ENCODE results near the gene MAP3K20.

MAP3K20 gene

GRCh38 chr2:173076581-173077345 is 1.1 kb downstream of the MAP3K20 start:
- no peaks in the 10 kb centered on the region for H3K36me3 ChIP-seq (ENCODE audit: insufficient read depth, low read depth, low read length)
- H3K4me3 ChIP-seq (ENCODE audit: low read length), result peak overlapping the region; percentile 91
- peaks cover 19% of the 10 kb centered on the region for H3K27me3 ChIP-seq (ENCODE audit: insufficient read depth, low read length)
- H3K27ac ChIP-seq (ENCODE audit: low read length), result no peak overlapping the region
- H3K9me3 ChIP-seq (ENCODE audit: insufficient read depth, low read depth, low read length), result no peaks in the 10 kb centered on the region
- H3K9ac ChIP-seq (ENCODE audit: low read depth, low read length), result peak overlapping the region; percentile 79
- H3K4me1 ChIP-seq (ENCODE audit: insufficient read depth, low read length), result peaks cover 4% of the 10 kb centered on the region; the same call in 1 of the 2 replicates

- Histone ChIP-seq H3K9ac (ENCODE audit: low read depth, low read length) (no peak overlapping the region), H3K9me3 (ENCODE audit: insufficient read depth, low read depth, low read length) (no peaks in the 10 kb centered on the region), H3K4me1 (ENCODE audit: insufficient read depth, low read length) (peaks cover 4% of the 10 kb centered on the region; the same call in 1 of the 2 replicates), H3K27me3 (ENCODE audit: insufficient read depth, low read length) (peaks cover 19% of the 10 kb centered on the region), H3K4me3 (ENCODE audit: low read length) (no peak overlapping the region), H3K36me3 (ENCODE audit: insufficient read depth, low read depth, low read length) (no peaks in the 10 kb centered on the region), H3K27ac (ENCODE audit: low read length) (no peak overlapping the region)
Measured at GRCh38 chr2:173077506-173078177, 2.0 kb downstream of the MAP3K20 start.

GRCh38 chr2:173079141-173079540 is 3.5 kb downstream of the MAP3K20 start:
- no peak overlapping the region for H3K9ac ChIP-seq (ENCODE audit: low read depth, low read length)
- H3K27ac ChIP-seq (ENCODE audit: low read length), result no peak overlapping the region
- H3K4me3 ChIP-seq (ENCODE audit: low read length), result no peak overlapping the region
- no peaks in the 10 kb centered on the region for H3K36me3 ChIP-seq (ENCODE audit: insufficient read depth, low read depth, low read length)
- H3K4me1 ChIP-seq (ENCODE audit: insufficient read depth, low read length), result peaks cover 4% of the 10 kb centered on the region; the same call in 1 of the 2 replicates
- H3K27me3 ChIP-seq (ENCODE audit: insufficient read depth, low read length), result peaks cover 19% of the 10 kb centered on the region
- H3K9me3 ChIP-seq (ENCODE audit: insufficient read depth, low read depth, low read length), result no peaks in the 10 kb centered on the region

GRCh38 chr2:173079973-173080860 is 4.6 kb downstream of the MAP3K20 start:
- no peaks in the 10 kb centered on the region for H3K36me3 ChIP-seq (ENCODE audit: insufficient read depth, low read depth, low read length)
- H3K4me3 ChIP-seq (ENCODE audit: low read length), result no peak overlapping the region
- no peaks in the 10 kb centered on the region for H3K9me3 ChIP-seq (ENCODE audit: insufficient read depth, low read depth, low read length)
- peaks cover 9% of the 10 kb centered on the region; the same call in 1 of the 2 replicates for H3K27me3 ChIP-seq (ENCODE audit: insufficient read depth, low read length)
- no peak overlapping the region for H3K27ac ChIP-seq (ENCODE audit: low read length)
- H3K9ac ChIP-seq (ENCODE audit: low read depth, low read length), result no peak overlapping the region
- H3K4me1 ChIP-seq (ENCODE audit: insufficient read depth, low read length), result peaks cover 4% of the 10 kb centered on the region; the same call in 1 of the 2 replicates

- no peak overlapping the region for H3K4me3 ChIP-seq (ENCODE audit: low read length)
- no peak overlapping the region for H3K9ac ChIP-seq (ENCODE audit: low read depth, low read length)
- H3K9me3 ChIP-seq (ENCODE audit: insufficient read depth, low read depth, low read length), result no peaks in the 10 kb centered on the region
- no peaks in the 10 kb centered on the region for H3K27me3 ChIP-seq (ENCODE audit: insufficient read depth, low read length)
- peaks cover 3% of the 10 kb centered on the region; the same call in 1 of the 2 replicates for H3K4me1 ChIP-seq (ENCODE audit: insufficient read depth, low read length)
- H3K27ac ChIP-seq (ENCODE audit: low read length), result no peak overlapping the region
- no peaks in the 10 kb centered on the region for H3K36me3 ChIP-seq (ENCODE audit: insufficient read depth, low read depth, low read length)
Measured at GRCh38 chr2:173086518-173087213, 11.0 kb downstream of the MAP3K20 start.

- no peaks in the 10 kb centered on the region for H3K27me3 ChIP-seq (ENCODE audit: insufficient read depth, low read length)
- no peak overlapping the region for H3K27ac ChIP-seq (ENCODE audit: low read length)
- H3K9me3 ChIP-seq (ENCODE audit: insufficient read depth, low read depth, low read length), result no peaks in the 10 kb centered on the region
- no peak overlapping the region for H3K9ac ChIP-seq (ENCODE audit: low read depth, low read length)
- no peak overlapping the region for H3K4me3 ChIP-seq (ENCODE audit: low read length)
- H3K36me3 ChIP-seq (ENCODE audit: insufficient read depth, low read depth, low read length), result no peaks in the 10 kb centered on the region
- peaks cover 3% of the 10 kb centered on the region; the same call in 1 of the 2 replicates for H3K4me1 ChIP-seq (ENCODE audit: insufficient read depth, low read length)
Measured at GRCh38 chr2:173087214-173087581, 11.6 kb downstream of the MAP3K20 start.

- Histone ChIP-seq H3K36me3 (ENCODE audit: insufficient read depth, low read depth, low read length) (peaks cover under 1% of the 10 kb centered on the region; the same call in 1 of the 2 replicates), H3K27ac (ENCODE audit: low read length) (no peak overlapping the region), H3K4me1 (ENCODE audit: insufficient read depth, low read length) (peaks cover 3% of the 10 kb centered on the region; the same call in 1 of the 2 replicates), H3K9me3 (ENCODE audit: insufficient read depth, low read depth, low read length) (no peaks in the 10 kb centered on the region), H3K4me3 (ENCODE audit: low read length) (no peak overlapping the region), H3K9ac (ENCODE audit: low read depth, low read length) (no peak overlapping the region), H3K27me3 (ENCODE audit: insufficient read depth, low read length) (no peaks in the 10 kb centered on the region)
Measured at GRCh38 chr2:173087793-173088496, 12.3 kb downstream of the MAP3K20 start.

GRCh38 chr2:173090276-173090877 is 14.7 kb downstream of the MAP3K20 start:
- Histone ChIP-seq H3K27me3 (ENCODE audit: insufficient read depth, low read length) (no peaks in the 10 kb centered on the region), H3K4me3 (ENCODE audit: low read length) (no peak overlapping the region), H3K4me1 (ENCODE audit: insufficient read depth, low read length) (peaks cover 3% of the 10 kb centered on the region; the same call in 1 of the 2 replicates), H3K27ac (ENCODE audit: low read length) (no peak overlapping the region), H3K9ac (ENCODE audit: low read depth, low read length) (no peak overlapping the region), H3K36me3 (ENCODE audit: insufficient read depth, low read depth, low read length) (peaks cover 4% of the 10 kb centered on the region; the same call in 1 of the 2 replicates), H3K9me3 (ENCODE audit: insufficient read depth, low read depth, low read length) (no peaks in the 10 kb centered on the region)

- peaks cover 3% of the 10 kb centered on the region; the same call in 1 of the 2 replicates for H3K4me1 ChIP-seq (ENCODE audit: insufficient read depth, low read length)
- no peak overlapping the region for H3K9ac ChIP-seq (ENCODE audit: low read depth, low read length)
- H3K36me3 ChIP-seq (ENCODE audit: insufficient read depth, low read depth, low read length), result peaks cover 4% of the 10 kb centered on the region; the same call in 1 of the 2 replicates
- H3K27me3 ChIP-seq (ENCODE audit: insufficient read depth, low read length), result no peaks in the 10 kb centered on the region
- no peak overlapping the region for H3K27ac ChIP-seq (ENCODE audit: low read length)
- H3K4me3 ChIP-seq (ENCODE audit: low read length), result no peak overlapping the region
- H3K9me3 ChIP-seq (ENCODE audit: insufficient read depth, low read depth, low read length), result no peaks in the 10 kb centered on the region
Measured at GRCh38 chr2:173090973-173091660, 15.5 kb downstream of the MAP3K20 start.

- Histone ChIP-seq H3K4me1 (ENCODE audit: insufficient read depth, low read length) (peaks cover 3% of the 10 kb centered on the region; the same call in 1 of the 2 replicates), H3K36me3 (ENCODE audit: insufficient read depth, low read depth, low read length) (peaks cover 4% of the 10 kb centered on the region; the same call in 1 of the 2 replicates), H3K9ac (ENCODE audit: low read depth, low read length) (no peak overlapping the region), H3K9me3 (ENCODE audit: insufficient read depth, low read depth, low read length) (no peaks in the 10 kb centered on the region), H3K27me3 (ENCODE audit: insufficient read depth, low read length) (no peaks in the 10 kb centered on the region), H3K4me3 (ENCODE audit: low read length) (no peak overlapping the region), H3K27ac (ENCODE audit: low read length) (no peak overlapping the region)
Measured at GRCh38 chr2:173091910-173092309, 16.3 kb downstream of the MAP3K20 start.
